ENCODE measurements around the gene C1QTNF6.
"Not testable (repeated sequence)": the region's sequence is repeated elsewhere in the genome, so short reads cannot be mapped to it uniquely, and the experiment has no call there.

C1QTNF6 gene

GRCh38 chr22:37176464-37177061 is 11.5 kb downstream of the C1QTNF6 start:
- peak; percentile 71 for DNase-seq (ENCODE audit: low read depth)

GRCh38 chr22:37175414-37176281 is 12.4 kb downstream of the C1QTNF6 start:
- no peak for DNase-seq (ENCODE audit: low read depth)

- no peak for DNase-seq (ENCODE audit: low read depth)
Observed at GRCh38 chr22:37174964-37175363, 13.1 kb downstream of the C1QTNF6 start.

DNA sequence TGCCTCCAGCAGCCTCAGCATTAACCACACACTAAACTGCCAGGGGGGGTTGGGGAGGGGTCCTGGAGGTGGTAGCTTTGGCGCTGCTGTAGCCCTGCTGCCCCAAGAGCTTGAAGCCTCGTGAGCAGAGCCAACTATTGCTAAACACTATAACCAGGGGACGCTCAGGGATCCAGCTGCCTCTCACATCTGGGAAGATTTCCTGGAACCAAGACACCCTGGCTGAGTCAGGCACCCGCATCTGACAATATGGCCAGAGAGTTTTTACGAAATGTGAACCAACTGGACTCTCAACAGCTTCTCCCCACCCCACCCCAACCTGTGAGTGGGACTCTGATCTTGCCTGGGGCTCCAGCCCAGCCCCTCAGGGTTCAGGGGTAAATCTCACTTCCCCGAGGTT is 14.3 kb downstream of the C1QTNF6 start:
- no peak for DNase-seq (ENCODE audit: low read depth)

DNA sequence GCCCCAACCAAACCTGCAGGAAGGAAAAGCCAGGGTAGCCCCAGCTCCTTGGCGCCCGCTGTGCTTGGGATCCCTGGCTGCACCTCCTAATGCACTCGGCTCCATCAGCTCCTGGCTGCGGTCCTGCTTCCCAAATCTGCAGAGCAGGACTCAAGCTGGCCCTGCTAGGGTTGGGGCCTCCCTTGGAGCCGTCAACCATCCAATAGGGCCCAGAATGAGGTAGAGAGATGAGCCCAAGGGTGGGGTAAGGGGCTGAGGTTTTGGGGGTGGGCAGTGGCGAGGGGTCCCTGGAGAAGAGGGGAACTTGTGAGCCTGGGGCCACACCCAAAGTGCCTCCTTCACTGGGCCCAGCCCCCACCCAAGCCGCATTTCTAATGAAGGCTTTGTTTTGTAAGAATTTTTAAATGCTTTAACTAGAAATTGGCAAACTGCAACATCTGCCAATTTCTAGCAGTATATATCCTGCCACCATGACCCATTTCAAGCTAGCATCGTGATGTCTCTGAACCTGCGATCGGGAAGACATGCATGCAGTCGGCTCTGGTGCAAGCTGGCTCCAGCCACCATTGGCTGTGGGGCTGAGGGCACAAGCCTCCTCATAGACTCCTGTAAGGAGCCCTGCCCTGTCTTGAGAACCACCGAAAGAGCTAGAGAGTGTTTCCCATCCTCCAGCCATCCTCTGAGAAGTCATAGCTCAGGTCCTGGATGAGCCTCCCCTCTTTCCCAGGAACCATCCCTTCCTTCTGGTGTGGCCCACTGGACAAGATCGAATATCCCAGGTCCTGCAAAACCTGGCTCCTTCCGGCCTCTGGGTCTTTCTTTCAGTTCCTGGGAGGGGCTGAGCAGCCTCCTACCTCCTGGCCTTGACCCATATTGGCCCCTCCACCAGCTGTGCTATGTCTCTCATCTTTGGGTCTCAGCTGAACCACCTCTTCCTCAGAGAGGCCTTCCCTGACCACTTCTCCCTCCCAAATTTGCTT is 15.5 kb downstream of the C1QTNF6 start:
- no peak for DNase-seq (ENCODE audit: low read depth)

GRCh38 chr22:37171662-37172061 is 16.4 kb downstream of the C1QTNF6 start:
- no peak for DNase-seq (ENCODE audit: low read depth)

GRCh38 chr22:37170689-37171405 is 17.2 kb downstream of the C1QTNF6 start:
- not testable (repeated sequence) for DNase-seq (ENCODE audit: low read depth)

- DNase-seq (ENCODE audit: low read depth) = no peak
Observed at GRCh38 chr22:37169947-37170688, 17.9 kb downstream of the C1QTNF6 start.

- no peak for DNase-seq (ENCODE audit: low read depth)
Observed at GRCh38 chr22:37169406-37169805, 18.6 kb downstream of the C1QTNF6 start.

DNA sequence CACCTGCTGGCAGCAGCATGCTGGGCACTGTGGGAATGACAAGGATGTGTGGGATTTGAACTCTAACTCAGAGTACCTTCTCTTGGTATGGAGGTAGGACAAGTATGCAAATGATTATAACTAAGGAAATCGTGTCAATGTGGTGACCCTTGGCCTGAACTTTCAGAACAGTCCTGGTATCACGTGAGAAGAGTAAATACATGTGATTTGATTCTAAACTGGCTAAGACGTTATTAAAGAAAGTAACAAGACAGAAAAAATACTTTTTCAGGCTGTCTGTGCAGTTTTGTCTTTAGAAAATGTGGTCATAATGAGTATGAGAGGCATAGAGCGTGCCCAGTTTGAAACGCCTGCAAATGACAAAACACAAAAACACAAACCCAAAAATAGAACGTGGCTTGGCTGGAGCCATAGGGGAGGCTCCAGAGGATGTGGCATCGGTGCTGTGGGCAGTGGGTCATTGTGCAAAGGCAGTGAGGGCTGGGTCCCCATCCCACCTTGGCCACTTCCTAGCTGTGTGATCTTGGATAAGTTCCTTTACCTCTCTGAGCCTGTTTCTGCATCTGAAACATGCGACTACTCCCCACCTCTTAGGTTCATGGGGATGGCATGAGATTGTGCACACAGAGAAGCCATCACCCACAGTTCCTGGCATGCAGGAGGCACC is 19.9 kb downstream of the C1QTNF6 start:
- no peak for DNase-seq (ENCODE audit: low read depth)

DNA sequence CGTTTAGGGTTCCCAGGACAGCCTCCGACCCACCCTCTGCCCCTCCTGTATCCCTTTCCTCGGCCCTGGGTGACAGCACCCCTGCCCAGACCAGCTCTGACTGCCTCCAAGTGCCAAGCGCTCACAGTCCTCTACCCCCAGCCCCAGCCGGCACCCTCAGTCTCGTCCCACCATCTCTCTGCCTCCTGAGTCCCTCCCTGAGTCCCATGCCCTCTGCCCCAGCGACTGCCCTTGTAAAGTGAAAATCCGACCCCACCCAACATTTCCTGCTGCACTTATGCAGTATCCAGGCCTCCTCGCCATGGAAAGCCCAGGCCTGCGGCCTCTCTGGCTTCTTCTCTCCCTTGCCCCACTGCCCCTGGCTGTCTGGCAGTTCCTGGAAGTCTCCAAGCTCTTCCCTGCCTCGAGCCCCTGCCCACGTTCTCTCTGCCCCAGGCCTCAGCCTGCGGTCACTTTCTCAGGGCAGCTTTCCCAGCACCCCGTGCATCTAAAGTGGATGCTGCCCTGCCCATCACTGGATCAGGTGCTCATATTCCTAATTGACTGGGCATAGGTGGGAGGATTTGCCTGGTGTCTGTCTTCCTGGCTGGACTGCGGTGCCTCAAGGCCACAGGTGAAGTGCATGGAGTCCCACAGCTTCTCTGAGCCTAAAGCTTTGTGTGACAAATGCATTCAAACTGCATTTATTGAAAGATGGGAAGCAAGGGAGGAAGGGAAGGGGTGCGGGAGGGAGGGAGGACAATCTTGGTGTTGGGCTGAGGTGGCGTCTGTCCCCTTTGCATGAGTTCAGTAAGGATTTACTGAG is 20.7 kb downstream of the C1QTNF6 start:
- no peak for DNase-seq (ENCODE audit: low read depth)

DNA sequence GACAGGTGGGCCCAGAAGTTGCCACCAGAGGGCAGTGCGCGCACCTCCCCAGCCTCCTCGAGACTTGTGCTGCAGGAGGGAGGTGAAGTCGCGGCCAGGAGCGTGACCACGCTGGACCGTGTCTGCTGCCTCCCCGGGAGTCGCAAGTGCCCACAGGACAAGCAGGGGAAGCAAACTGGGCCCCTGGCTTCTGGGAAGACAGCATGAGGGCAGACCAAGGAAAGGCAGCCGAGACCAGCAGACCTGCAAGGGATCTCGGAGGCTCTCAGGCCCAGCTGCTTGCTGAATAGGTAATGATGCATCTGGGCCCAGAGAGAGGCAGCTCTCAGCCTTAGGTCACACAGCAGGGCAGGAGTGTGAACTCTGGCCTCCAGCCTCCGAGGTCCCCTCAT is 21.4 kb downstream of the C1QTNF6 start:
- DNase-seq (ENCODE audit: low read depth) = peak; percentile 68

DNA sequence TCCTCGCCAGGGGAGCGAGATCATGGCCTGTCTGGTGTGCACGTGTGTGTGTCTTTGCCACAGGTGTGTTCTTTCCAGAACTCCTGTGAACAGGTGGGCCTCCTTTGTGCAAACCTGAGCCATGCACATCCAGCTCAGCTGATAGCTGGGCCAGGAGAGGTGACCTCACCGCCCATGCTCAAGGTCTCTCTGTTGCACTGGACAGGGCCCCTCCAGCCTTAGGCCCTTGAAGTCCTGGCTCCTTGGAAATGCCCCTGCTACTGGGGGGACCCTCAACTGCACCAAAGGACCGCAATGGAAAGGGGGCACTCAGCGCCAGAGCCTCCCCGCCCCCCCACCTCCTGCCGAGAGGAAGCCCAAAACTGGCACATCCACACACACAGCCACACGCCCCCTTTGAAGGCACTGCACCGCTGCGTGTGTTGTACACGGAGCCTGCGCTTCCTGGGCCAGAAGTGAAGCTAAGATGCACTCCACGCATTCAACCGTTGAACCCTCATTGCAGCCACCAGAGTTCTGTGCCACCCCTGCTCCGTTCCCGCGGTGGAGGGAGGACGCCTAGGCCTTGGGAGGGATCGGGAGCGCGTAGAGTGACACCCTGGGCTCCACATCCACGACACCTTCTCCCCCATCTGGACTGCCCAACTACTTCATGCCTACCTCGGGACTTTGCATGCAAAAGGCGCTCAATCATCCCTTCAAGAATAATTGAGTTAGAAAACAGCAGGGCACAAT is 21.9 kb downstream of the C1QTNF6 start:
- no peak for DNase-seq (ENCODE audit: low read depth)

DNA sequence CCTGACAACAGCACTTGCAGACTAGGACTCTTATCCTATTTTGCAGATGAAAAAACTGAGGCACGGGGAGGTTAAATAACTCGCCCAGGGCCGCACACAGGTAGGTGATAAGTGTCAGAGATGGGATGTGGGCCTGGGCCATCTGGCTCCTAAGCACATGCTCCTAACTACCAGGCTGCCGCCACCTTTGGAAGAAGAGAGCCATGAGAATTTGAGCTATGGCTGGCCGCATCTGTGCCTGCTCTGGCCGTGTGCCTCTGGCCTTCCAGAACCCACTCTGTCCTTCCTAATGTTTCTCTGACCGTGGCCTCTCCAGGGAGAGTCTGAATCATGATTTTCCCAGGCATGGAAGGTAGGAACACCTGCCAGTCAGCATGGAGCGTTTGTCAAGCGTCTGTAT is 23.0 kb downstream of the C1QTNF6 start:
- no peak for DNase-seq (ENCODE audit: low read depth)

GRCh38 chr22:37164505-37164887 is 23.6 kb downstream of the C1QTNF6 start:
- DNase-seq (ENCODE audit: low read depth) = no peak

DNA sequence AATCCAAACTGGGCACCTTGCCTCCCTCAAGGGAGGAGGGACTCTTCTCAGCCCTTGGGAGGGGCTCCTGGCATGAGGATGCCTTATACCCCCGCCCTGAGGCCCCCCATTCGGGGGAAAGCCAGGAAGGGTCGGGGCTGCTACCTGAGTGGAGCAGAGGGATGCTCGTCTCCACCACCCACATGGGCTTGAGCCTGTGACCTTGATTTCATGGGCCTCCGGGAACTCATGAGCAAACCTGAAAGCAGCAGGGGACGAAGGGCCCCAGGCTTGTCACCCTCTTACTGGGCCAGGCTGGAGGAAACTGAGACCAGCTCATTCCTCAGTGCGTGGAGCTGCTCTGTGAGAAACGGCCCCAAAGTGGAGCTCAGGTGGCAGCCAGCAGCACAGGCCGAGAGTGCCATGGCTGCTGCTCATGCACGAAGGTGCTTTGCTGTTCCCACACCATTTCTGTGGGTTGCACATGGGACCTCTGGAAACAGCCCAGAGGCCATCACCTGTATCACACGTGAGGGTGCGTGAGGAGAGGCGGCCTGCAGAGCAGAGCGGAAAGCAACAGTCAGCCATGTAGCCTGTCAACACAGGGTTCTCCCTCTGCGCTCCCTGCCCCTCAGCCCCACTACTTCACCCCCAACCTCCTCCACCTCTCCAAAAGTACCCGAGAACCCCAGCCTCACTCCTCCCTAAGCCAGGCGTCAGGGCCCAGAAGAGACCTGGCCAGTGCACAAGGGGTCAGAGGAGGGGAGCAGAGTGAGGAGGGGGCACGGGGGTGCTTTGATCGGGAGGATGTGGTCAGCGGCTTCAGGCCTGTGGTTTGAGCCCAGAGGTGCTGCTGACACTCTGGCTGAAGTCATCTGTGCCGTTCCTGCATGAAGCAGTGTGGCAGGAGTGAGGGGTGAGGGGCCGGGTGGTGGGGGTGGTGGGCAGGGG is 24.2 kb downstream of the C1QTNF6 start:
- DNase-seq (ENCODE audit: low read depth) = no peak

- no peak for DNase-seq (ENCODE audit: low read depth)
Observed at GRCh38 chr22:37163096-37163489, 25.0 kb downstream of the C1QTNF6 start.
